IPS DF 4.7 (cell line): ENCODE data around the gene RANBP1.

Experiments
- DNase-seq: peaks from one replicate; pipeline ENCODE4 v3.0.0-alpha.2; 2013; ENCODE audit warnings: low spot score; ENCODE audit errors: extremely low read depth

RANBP1 gene

GRCh38 chr22:20167643-20168322, 51.9 kb downstream of the RANBP1 start:
- no peak for DNase-seq

GRCh38 chr22:20169253-20169822, 53.4 kb downstream of the RANBP1 start:
- no peak for DNase-seq

- DNase-seq = no peak
Observed at GRCh38 chr22:20170170-20170569, 54.3 kb downstream of the RANBP1 start.

- DNase-seq = no peak
Observed at GRCh38 chr22:20171288-20172140, 55.6 kb downstream of the RANBP1 start.

GRCh38 chr22:20172141-20172613, 56.3 kb downstream of the RANBP1 start:
- DNase-seq = no peak

GRCh38 chr22:20173246-20173645, 57.3 kb downstream of the RANBP1 start:
- no peak for DNase-seq

GRCh38 chr22:20173772-20174171, 57.9 kb downstream of the RANBP1 start:
- DNase-seq = no peak

DNA sequence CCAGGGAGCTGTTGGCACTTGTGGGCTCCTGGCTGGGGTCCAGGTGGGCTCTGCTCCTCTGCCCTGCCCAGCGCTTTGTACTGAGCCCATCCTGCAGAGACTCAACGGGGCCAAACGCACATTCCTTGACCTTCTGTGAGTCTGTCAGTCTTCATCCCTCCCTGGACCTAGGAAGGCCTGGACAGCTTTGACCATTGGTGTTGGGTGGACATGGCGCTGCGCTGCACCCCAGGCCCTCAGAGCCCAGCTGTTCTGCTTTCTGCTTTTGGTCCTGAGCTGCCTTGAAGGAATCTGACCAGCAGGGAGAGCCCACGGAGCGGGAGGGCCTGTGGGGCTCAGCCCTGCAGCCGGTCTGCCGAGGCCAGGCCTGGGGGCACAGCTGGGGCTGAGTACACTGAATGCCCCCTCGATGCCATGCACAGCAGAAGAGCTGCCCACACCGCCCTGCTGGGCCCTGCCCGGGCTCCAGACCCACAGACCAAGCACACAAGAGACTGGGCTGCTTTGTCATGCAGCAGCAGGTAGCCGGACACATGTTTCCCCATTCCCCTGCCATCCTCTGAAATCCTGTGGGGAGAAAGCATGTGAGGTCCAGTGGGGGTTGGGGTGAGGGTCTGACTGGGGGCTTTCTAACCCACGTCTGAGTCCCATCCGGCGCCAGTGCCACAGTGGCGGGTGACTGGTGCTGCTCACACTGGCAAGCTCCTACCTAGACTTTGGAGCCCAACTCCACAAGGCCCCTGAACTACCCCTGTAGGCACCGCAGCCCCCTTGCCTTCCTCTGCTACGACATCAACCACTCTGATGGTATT, 59.1 kb downstream of the RANBP1 start:
- no peak for DNase-seq

DNA sequence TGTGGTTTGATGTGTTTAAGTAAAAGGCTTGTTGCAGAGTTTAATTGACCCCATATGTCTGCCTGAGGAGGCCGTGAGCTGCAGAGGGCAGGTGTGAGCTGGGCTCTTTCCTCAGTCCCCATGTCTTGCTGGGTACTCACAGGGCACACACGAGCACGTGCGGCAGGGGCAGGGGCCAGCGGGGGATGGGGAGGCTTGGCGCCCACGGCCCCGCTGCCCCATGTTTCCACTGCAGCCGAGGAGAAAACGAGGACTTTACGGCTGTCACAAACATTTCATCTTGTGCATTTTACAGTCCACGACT, 59.6 kb downstream of the RANBP1 start:
- DNase-seq = no peak

GRCh38 chr22:20176421-20177085, 60.6 kb downstream of the RANBP1 start:
- DNase-seq = no peak
